Neural cell (in vitro differentiated cells): ENCODE data around the gene NFAT5. TPM values are rescaled to one million over a fixed set of nuclear protein-coding genes. Genes with fewer than 3 reads are reported as not detected.

ENCODE experiments used
- H2AFZ ChIP-seq: fragments of 200-600, 300-800 bp; sonication (generic), shearing (Covaris generic); 2 replicates; pipeline ENCODE4 v1.6.0; 2014; ENCODE audit warnings: low read depth, mild to moderate bottlenecking, antibody characterized with exemption, low read length, moderate library complexity
- H3F3A ChIP-seq: fragments of 200-600 bp; shearing (Covaris generic); 2 replicates; pipeline ENCODE4 v1.6.1; 2016; ENCODE audit warnings: mild to moderate bottlenecking, moderate library complexity, mixed read lengths, antibody characterized with exemption, low read length; ENCODE audit not compliant: insufficient read depth, poor library complexity, severe bottlenecking
- H3K27ac ChIP-seq: fragments of 200-600, 300-800 bp; sonication (generic), shearing (Covaris generic); 2 replicates; pipeline ENCODE4 v1.5.1; 2014; ENCODE audit warnings: mild to moderate bottlenecking, low read length, moderate library complexity
- H3K27me3 ChIP-seq: fragments of 300-800, 200-600 bp; sonication (generic), shearing (Covaris generic); 2 replicates; pipeline ENCODE4 v1.6.0; 2014; ENCODE audit warnings: mild to moderate bottlenecking, low read depth, low read length, moderate library complexity; ENCODE audit not compliant: insufficient read depth
- H3K36me3 ChIP-seq: fragments of 300-800, 200-600 bp; sonication (generic), shearing (Covaris generic); 2 replicates; pipeline ENCODE4 v1.5.1; 2014; ENCODE audit warnings: mild to moderate bottlenecking, antibody characterized with exemption, low read length, moderate library complexity; ENCODE audit not compliant: insufficient read depth
- H3K4me2 ChIP-seq: fragments of 300-800, 200-600 bp; sonication (generic), shearing (Covaris generic); 2 replicates; pipeline ENCODE4 v1.6.0; 2014; ENCODE audit warnings: mild to moderate bottlenecking, low read length
- H3K4me3 ChIP-seq: fragments of 300-800, 200-600 bp; sonication (generic), shearing (Covaris generic); 2 replicates; pipeline ENCODE4 v1.5.1; 2014; ENCODE audit warnings: mild to moderate bottlenecking, low read length, moderate library complexity
- H3K79me2 ChIP-seq: fragments of 200-600 bp; shearing (Covaris generic); replicated peaks from 2 replicates; pipeline ENCODE4 v1.6.0; 2014; ENCODE audit warnings: mild to moderate bottlenecking, low read length, moderate library complexity; ENCODE audit not compliant: insufficient read depth
- H3K9ac ChIP-seq: fragments of 300-800, 200-600 bp; sonication (generic), shearing (Covaris generic); 2 replicates; pipeline ENCODE4 v1.6.1; 2016; ENCODE audit warnings: mild to moderate bottlenecking, low read length, mixed read lengths
- H3K9me2 ChIP-seq: fragments of 200-600 bp; shearing (Covaris generic); 2 replicates; pipeline ENCODE4 v1.6.1; 2016; ENCODE audit warnings: mild to moderate bottlenecking, low read length, mixed read lengths; ENCODE audit not compliant: insufficient read depth
- H3K9me3 ChIP-seq: fragments of 200-600, 300-800 bp; sonication (generic), shearing (Covaris generic); 2 replicates; pipeline ENCODE4 v1.6.1; 2016; ENCODE audit warnings: mild to moderate bottlenecking, mixed run types, low read length, moderate library complexity, mixed read lengths
- H4K20me1 ChIP-seq: fragments of 200-600 bp; shearing (Covaris generic); 2 replicates; pipeline ENCODE4 v1.6.1; 2016; ENCODE audit warnings: mild to moderate bottlenecking, mixed run types; ENCODE audit not compliant: insufficient read depth
- CTCF ChIP-seq: fragments of 450-650 bp; IDR thresholded peaks from 2 replicates; pipeline ENCODE4 v1.5.1; 2014; ENCODE audit warnings: antibody characterized with exemption, mild to moderate bottlenecking, moderate library complexity; ENCODE audit not compliant: poor library complexity, severe bottlenecking
- EP300 ChIP-seq: fragments of 450-650 bp; conservative IDR thresholded peaks from 2 replicates; pipeline ENCODE4 v1.6.1; 2014; ENCODE audit warnings: antibody characterized with exemption, mild to moderate bottlenecking, moderate library complexity; ENCODE audit not compliant: poor library complexity, severe bottlenecking
- EZH2 ChIP-seq: fragments of 200-600, 300-800 bp; shearing (Covaris generic), sonication (generic); IDR thresholded peaks from 2 replicates; pipeline ENCODE4 v1.6.1; 2014; ENCODE audit warnings: antibody characterized with exemption, low read length, borderline replicate concordance, mild to moderate bottlenecking; ENCODE audit not compliant: insufficient read depth, poor library complexity, severe bottlenecking
- MXI1 ChIP-seq: fragments of 450-650 bp; conservative IDR thresholded peaks from 2 replicates; pipeline ENCODE4 v1.6.1; 2014; ENCODE audit warnings: antibody characterized with exemption, mild to moderate bottlenecking; ENCODE audit not compliant: poor library complexity, severe bottlenecking
- POLR2AphosphoS5 ChIP-seq: IDR thresholded peaks from 2 replicates; pipeline ENCODE4 v1.6.1; 2012
- RAD21 ChIP-seq: fragments of 450-650 bp; conservative IDR thresholded peaks from 2 replicates; pipeline ENCODE4 v1.6.1; 2014; ENCODE audit warnings: antibody characterized with exemption, mild to moderate bottlenecking, moderate library complexity
- REST ChIP-seq: IDR thresholded peaks from 2 replicates; pipeline ENCODE4 v1.6.1; 2012; ENCODE audit warnings: borderline replicate concordance
- SMC3 ChIP-seq: fragments of 450-650 bp; conservative IDR thresholded peaks from 2 replicates; pipeline ENCODE4 v1.6.1; 2014; ENCODE audit warnings: antibody characterized with exemption, mild to moderate bottlenecking, moderate library complexity; ENCODE audit not compliant: poor library complexity
- TAF1 ChIP-seq: IDR thresholded peaks from 2 replicates; pipeline ENCODE4 v1.6.1; 2012; ENCODE audit warnings: low read depth
- polyA plus RNA-seq: library from polyadenylated mRNA; depleted of rRNA; stranded (reverse); fragments of >200 nt; gene quantifications from 2 replicates; pipeline ENCODE4 v1.2.3, GENCODE V29; 2014

The NFAT5 gene
- polyA plus RNA-seq, 1 donor from 2014 or later: 9.2 TPM

- H3K4me3 ChIP-seq: no peak overlapping the region
- no peaks in the 10 kb centered on the region for H3K9me3 ChIP-seq
- H3K4me2 ChIP-seq: no peak overlapping the region
- H3K9ac ChIP-seq: no peak overlapping the region
- no peak overlapping the region for H3K27ac ChIP-seq
- no peaks in the 10 kb centered on the region for H3F3A ChIP-seq
- no peaks in the 10 kb centered on the region for H3K36me3 ChIP-seq
- TF ChIP-seq EP300 (no peak), RAD21 (no peak), CTCF (no peak), TAF1 (no peak), SMC3 (no peak), EZH2 (no peak), MXI1 (no peak), REST (no peak), POLR2AphosphoS5 (no peak)
- peaks cover 32% of the 10 kb centered on the region for H3K79me2 ChIP-seq
- H3K27me3 ChIP-seq: no peaks in the 10 kb centered on the region
- H4K20me1 ChIP-seq: no peaks in the 10 kb centered on the region
- no peaks in the 10 kb centered on the region for H3K9me2 ChIP-seq
- no peak overlapping the region for H2AFZ ChIP-seq
Measured at GRCh38 chr16:69600202-69600601, 34.4 kb downstream of the NFAT5 start.

GRCh38 chr16:69601250-69601649, 35.5 kb downstream of the NFAT5 start:
- no peaks in the 10 kb centered on the region for H3K9me2 ChIP-seq
- H3K27me3 ChIP-seq: no peaks in the 10 kb centered on the region
- H4K20me1 ChIP-seq: no peaks in the 10 kb centered on the region
- H3K79me2 ChIP-seq: peaks cover 40% of the 10 kb centered on the region
- H3K27ac ChIP-seq: no peak overlapping the region
- no peaks in the 10 kb centered on the region for H3K9me3 ChIP-seq
- H3K4me2 ChIP-seq: no peak overlapping the region
- no peak for TF ChIP-seq CTCF
- no peak for TF ChIP-seq POLR2AphosphoS5
- no peak for TF ChIP-seq RAD21
- TF ChIP-seq SMC3: no peak
- TF ChIP-seq TAF1: no peak
- no peak for TF ChIP-seq REST
- TF ChIP-seq MXI1: no peak
- no peak for TF ChIP-seq EZH2
- no peak for TF ChIP-seq EP300
- H3K36me3 ChIP-seq: no peaks in the 10 kb centered on the region
- no peaks in the 10 kb centered on the region for H3F3A ChIP-seq
- no peak overlapping the region for H3K4me3 ChIP-seq
- no peak overlapping the region for H3K9ac ChIP-seq
- no peak overlapping the region for H2AFZ ChIP-seq
